Right lobe of liver (tissue), 4 donors: ENCODE data around the gene HOXB3.

Experiments used
- CTCF ChIP-seq, 4 donors: fragments of 200-600 bp in 3 of 4; fragments of 450-650 bp in 1 of 4; IDR thresholded peaks; one replicate each; pipeline versions ENCODE4 v1.5.1 to v1.8.0; 2016 to 2022; ENCODE audit warnings: antibody characterized with exemption in 4 of 4, mild to moderate bottlenecking in 2 of 4
- POLR2A ChIP-seq: fragments of 450-650 bp; IDR thresholded peaks from one replicate; pipeline ENCODE4 v1.6.1; 2017; ENCODE audit warnings: antibody characterized with exemption, mild to moderate bottlenecking
- donor health status: DM: no; HTN: no; CAD: no.
- donor health status: DM: no; HTN: no; CAD: no.
- donor health status: DM: no; HTN: yes; CAD: no.

- TF ChIP-seq CTCF (IDR thresholded peaks at IDR 0.05) (no peak), POLR2A (no peak)
Measured at GRCh38 chr17:48610282-48611211, 20.5 kb upstream of the HOXB3 start, which contains the start of gene HOXB7.
